HCT116 (cell line): ENCODE results near the gene UBA5. TPM values are rescaled to one million over a fixed set of nuclear protein-coding genes. Genes with fewer than 3 reads are reported as not detected.

Experiments
- ATAC-seq: fragments of 200-7000 bp; cut with Tn5 transposase; 2 replicates; pipeline ENCODE4 v1.9.1; 2020; ENCODE audit warnings: mild to moderate bottlenecking, moderate library complexity
- BruUV-seq: library from RNA; stranded (reverse); fragments of 400-500 nt; replicated peaks from 2 replicates; lab custom pipeline; 2021; lab: Mats Ljungman, UMichigan
- CTCF ChIA-PET: fragments of 300-600 bp; sonication (Branson Sonifier 250); formaldehyde crosslinking; loops from one replicate; lab custom pipeline; 2021; ENCODE audit warnings: antibody characterized with exemption; lab: Charles Lee
- POLR2A ChIA-PET: fragments of 300-600, 350-600 bp; sonication (Branson Sonifier 250); formaldehyde crosslinking; loops from one replicate; lab custom pipeline; 2021; ENCODE audit warnings: antibody characterized with exemption; lab: Charles Lee
- RAD21 ChIA-PET, 2 experiments: fragments of 300-600 bp; sonication (Branson Sonifier 250); formaldehyde crosslinking; loops; one replicate each; lab custom pipeline; 2023; ENCODE audit warnings: low total read pairs in 2 of 2; ENCODE audit not compliant: uncharacterized antibody in 2 of 2, unreplicated experiment in 2 of 2, low non-redundant PET in 1 of 2; lab: Charles Lee
- DNase-seq: peaks from one replicate; pipeline ENCODE4 v3.0.0-alpha.2; 2010; ENCODE audit warnings: low read depth, low spot score
- H2AFZ ChIP-seq: fragments of 200-600 bp; shearing (Covaris generic), sonication (generic); 2 replicates; pipeline ENCODE4 v1.6.1; 2017; ENCODE audit warnings: low read depth, mixed run types, mixed read lengths, antibody characterized with exemption, low read length; ENCODE audit not compliant: poor library complexity, severe bottlenecking
- H3K27ac ChIP-seq: 2 replicates; pipeline ENCODE4 v1.5.1; 2012; ENCODE audit warnings: low read depth, low read length
- H3K27me3 ChIP-seq: fragments of 200-600 bp; sonication (generic); 2 replicates; pipeline ENCODE4 v1.6.1; 2016; ENCODE audit warnings: mixed run types, low read length, mixed read lengths; ENCODE audit not compliant: insufficient read depth
- H3K36me3 ChIP-seq, 2 experiments: fragments of 200-500 bp in 1 of 2; fragments of 200-600 bp in 1 of 2; sonication (Bioruptor generic) in 1 of 2; sonication (generic) in 1 of 2; 2 replicates each; pipeline versions ENCODE4 v1.5.1 to v1.6.1; 2014 to 2016; ENCODE audit warnings: low read length in 2 of 2, inconsistent platforms in 1 of 2, mixed read lengths in 1 of 2, mixed run types in 1 of 2; ENCODE audit not compliant: insufficient read depth in 2 of 2, control insufficient read depth in 1 of 2
- H3K4me1 ChIP-seq, 2 experiments: fragments of 200-600 bp in 1 of 2; sonication (generic) in 1 of 2; 2 replicates each; pipeline versions ENCODE4 v1.5.1 to v1.6.1; 2012 to 2017; ENCODE audit warnings: low read length in 2 of 2, inconsistent platforms in 1 of 2, mild to moderate bottlenecking in 1 of 2, mixed read lengths in 1 of 2, mixed run types in 1 of 2, moderate library complexity in 1 of 2; ENCODE audit not compliant: insufficient read depth in 2 of 2, control insufficient read depth in 1 of 2
- H3K4me2 ChIP-seq: fragments of 200-600 bp; sonication (generic); 2 replicates; pipeline ENCODE4 v1.6.1; 2017; ENCODE audit warnings: mixed run types, low read length, mixed read lengths
- H3K4me3 ChIP-seq, 2 experiments: fragments of 200-600 bp in 1 of 2; sonication (generic) in 1 of 2; replicated peaks in 1 of 2; 2 replicates each; pipeline ENCODE4 v1.5.1; 2011 to 2016; ENCODE audit warnings: low read length in 2 of 2, control low read depth in 1 of 2, low read depth in 1 of 2, mild to moderate bottlenecking in 1 of 2, mixed read lengths in 1 of 2, mixed run types in 1 of 2
- H3K79me2 ChIP-seq: fragments of 200-600 bp; sonication (generic); 2 replicates; pipeline ENCODE4 v1.6.1; 2017; ENCODE audit warnings: mild to moderate bottlenecking, mixed run types, low read length, moderate library complexity, mixed read lengths; ENCODE audit not compliant: insufficient read depth
- H3K9ac ChIP-seq: fragments of 200-600 bp; sonication (generic); 2 replicates; pipeline ENCODE4 v1.6.1; 2016; ENCODE audit warnings: low read length, mixed read lengths
- H3K9me2 ChIP-seq: fragments of 200-600 bp; sonication (generic), shearing (Covaris generic); 2 replicates; pipeline ENCODE4 v1.6.1; 2017; ENCODE audit warnings: mixed run types, mild to moderate bottlenecking, moderate library complexity; ENCODE audit not compliant: insufficient read depth
- H3K9me3 ChIP-seq, 2 experiments: fragments of 200-500 bp in 1 of 2; fragments of 200-600 bp in 1 of 2; sonication (Bioruptor generic) in 1 of 2; sonication (generic) in 1 of 2; 2 replicates each; pipeline ENCODE4 v1.6.1; 2014 to 2017; ENCODE audit warnings: low read length in 2 of 2, mixed read lengths in 2 of 2, inconsistent platforms in 1 of 2, low read depth in 1 of 2, mild to moderate bottlenecking in 1 of 2, mixed run types in 1 of 2, moderate library complexity in 1 of 2; ENCODE audit not compliant: control insufficient read depth in 1 of 2, insufficient read depth in 1 of 2
- H4K20me1 ChIP-seq: fragments of 200-600 bp; sonication (generic), shearing (Covaris generic); 2 replicates; pipeline ENCODE4 v1.6.1; 2017; ENCODE audit warnings: mixed run types, mild to moderate bottlenecking, moderate library complexity; ENCODE audit not compliant: insufficient read depth
- CBX3 ChIP-seq: IDR thresholded peaks from 2 replicates; pipeline ENCODE4 v1.6.1; 2012; ENCODE audit warnings: low read depth
- ELF1 ChIP-seq: IDR thresholded peaks from 2 replicates; pipeline ENCODE4 v1.6.1; 2012; ENCODE audit warnings: low read depth, borderline replicate concordance
- EZH2 ChIP-seq: fragments of 200-600 bp; sonication (generic); IDR thresholded peaks from 2 replicates; pipeline ENCODE4 v1.6.1; 2017; ENCODE audit warnings: antibody characterized with exemption, mixed run types
- FOSL1 ChIP-seq: IDR thresholded peaks from 2 replicates; pipeline ENCODE4 v1.6.1; 2012; ENCODE audit warnings: low read depth
- RAD21 ChIP-seq: IDR thresholded peaks from 2 replicates; pipeline ENCODE4 v1.6.1; 2012; ENCODE audit warnings: low read depth, mild to moderate bottlenecking
- REST ChIP-seq: IDR thresholded peaks from 2 replicates; pipeline ENCODE4 v1.6.1; 2012; ENCODE audit warnings: low read depth
- intact Hi-C: fragments of 100-400 bp; cut with micrococcal nuclease; formaldehyde crosslinking; loops from 2 replicates; pipeline ENCODE4 v1.10.0; 2022
- total RNA-seq: library from RNA; stranded (reverse); gene quantifications from one replicate; pipeline ENCODE4 v1.2.1, GENCODE V29; 2021; ENCODE audit not compliant: unreplicated experiment
- TF ChIP-seq, protein P1 (sequence below): IDR thresholded peaks from 2 replicates; pipeline ENCODE4 v1.6.1; 2011; ENCODE audit warnings: mild to moderate bottlenecking, low read length, moderate library complexity; ENCODE audit not compliant: insufficient replicate concordance; ENCODE audit errors: extremely low read depth
- TF ChIP-seq, protein P2 (sequence below), 3 experiments: fragments of 200-600 bp in 1 of 3; sonication (generic) in 1 of 3; IDR thresholded peaks in 2 of 3; conservative IDR thresholded peaks in 1 of 3; 2 replicates each; pipeline ENCODE4 v1.5.1; 2012 to 2017; ENCODE audit warnings: low read depth in 2 of 3, low read length in 2 of 3, antibody characterized with exemption in 1 of 3, borderline replicate concordance in 1 of 3, control low read depth in 1 of 3, mild to moderate bottlenecking in 1 of 3, mixed read lengths in 1 of 3, mixed run types in 1 of 3, moderate library complexity in 1 of 3; ENCODE audit not compliant: insufficient read depth in 1 of 3

The UBA5 gene
- total RNA-seq, 1 experiment from 2014 or later = 43.7 TPM

DNA sequence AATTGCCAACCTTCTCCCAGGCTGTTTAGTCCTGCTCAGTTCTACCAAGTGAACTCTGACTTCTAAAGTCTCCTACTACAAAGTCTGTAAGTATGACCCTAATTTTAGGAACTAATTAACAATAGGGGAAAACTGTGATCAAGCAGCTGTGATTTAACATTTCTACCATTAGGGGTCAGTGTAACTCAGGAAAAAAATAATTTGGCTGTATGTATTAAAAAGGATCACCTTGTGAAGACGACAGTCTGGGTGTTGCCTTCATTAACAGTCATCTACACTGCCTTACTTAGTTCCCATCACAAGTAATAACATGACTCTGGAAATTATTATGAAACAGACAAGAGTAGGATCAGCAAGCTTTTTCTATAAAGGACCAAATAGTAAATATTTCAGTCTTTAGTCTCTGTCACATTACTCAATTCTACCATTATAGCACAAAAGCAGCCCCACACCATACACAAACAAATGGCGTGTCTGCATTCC is 66.3 kb downstream of the UBA5 start:
- no peaks in the 10 kb centered on the region for H3K9me3 ChIP-seq
- peaks cover 2% of the 10 kb centered on the region for H3K79me2 ChIP-seq
- no peaks in the 10 kb centered on the region for H3K36me3 ChIP-seq
- no peak overlapping the region for H3K4me2 ChIP-seq
- CTCF ChIA-PET = interaction anchor here (0.6 to 1.7 kb wide), 9 partner anchors 8 to 738 kb away, joined by 3 to 6 read pairs (median 4); no protein-coding TSS in a partner anchor
- TF ChIP-seq EZH2 (no peak), RAD21 (peak; percentile 69), ELF1 (no peak), CBX3 (0 out of 2 replicates have a peak, but pooled peaks have one; percentile 33), FOSL1 (no peak), REST (no peak)
- TF ChIP-seq, protein P1, sequence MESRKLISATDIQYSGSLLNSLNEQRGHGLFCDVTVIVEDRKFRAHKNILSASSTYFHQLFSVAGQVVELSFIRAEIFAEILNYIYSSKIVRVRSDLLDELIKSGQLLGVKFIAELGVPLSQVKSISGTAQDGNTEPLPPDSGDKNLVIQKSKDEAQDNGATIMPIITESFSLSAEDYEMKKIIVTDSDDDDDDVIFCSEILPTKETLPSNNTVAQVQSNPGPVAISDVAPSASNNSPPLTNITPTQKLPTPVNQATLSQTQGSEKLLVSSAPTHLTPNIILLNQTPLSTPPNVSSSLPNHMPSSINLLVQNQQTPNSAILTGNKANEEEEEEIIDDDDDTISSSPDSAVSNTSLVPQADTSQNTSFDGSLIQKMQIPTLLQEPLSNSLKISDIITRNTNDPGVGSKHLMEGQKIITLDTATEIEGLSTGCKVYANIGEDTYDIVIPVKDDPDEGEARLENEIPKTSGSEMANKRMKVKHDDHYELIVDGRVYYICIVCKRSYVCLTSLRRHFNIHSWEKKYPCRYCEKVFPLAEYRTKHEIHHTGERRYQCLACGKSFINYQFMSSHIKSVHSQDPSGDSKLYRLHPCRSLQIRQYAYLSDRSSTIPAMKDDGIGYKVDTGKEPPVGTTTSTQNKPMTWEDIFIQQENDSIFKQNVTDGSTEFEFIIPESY = no peak
- TF ChIP-seq, protein P2, sequence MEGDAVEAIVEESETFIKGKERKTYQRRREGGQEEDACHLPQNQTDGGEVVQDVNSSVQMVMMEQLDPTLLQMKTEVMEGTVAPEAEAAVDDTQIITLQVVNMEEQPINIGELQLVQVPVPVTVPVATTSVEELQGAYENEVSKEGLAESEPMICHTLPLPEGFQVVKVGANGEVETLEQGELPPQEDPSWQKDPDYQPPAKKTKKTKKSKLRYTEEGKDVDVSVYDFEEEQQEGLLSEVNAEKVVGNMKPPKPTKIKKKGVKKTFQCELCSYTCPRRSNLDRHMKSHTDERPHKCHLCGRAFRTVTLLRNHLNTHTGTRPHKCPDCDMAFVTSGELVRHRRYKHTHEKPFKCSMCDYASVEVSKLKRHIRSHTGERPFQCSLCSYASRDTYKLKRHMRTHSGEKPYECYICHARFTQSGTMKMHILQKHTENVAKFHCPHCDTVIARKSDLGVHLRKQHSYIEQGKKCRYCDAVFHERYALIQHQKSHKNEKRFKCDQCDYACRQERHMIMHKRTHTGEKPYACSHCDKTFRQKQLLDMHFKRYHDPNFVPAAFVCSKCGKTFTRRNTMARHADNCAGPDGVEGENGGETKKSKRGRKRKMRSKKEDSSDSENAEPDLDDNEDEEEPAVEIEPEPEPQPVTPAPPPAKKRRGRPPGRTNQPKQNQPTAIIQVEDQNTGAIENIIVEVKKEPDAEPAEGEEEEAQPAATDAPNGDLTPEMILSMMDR (IDR thresholded peaks at IDR 0.05 in 2 of 3, conservative IDR thresholded peaks at IDR 0.05 in 1 of 3; ENCODE audit: borderline replicate concordance in 1 of 3, insufficient read depth in 1 of 3, low read depth in 2 of 3, low read length in 2 of 3) = peak; percentile 37 to 82 (median 49); a peak in 5 of 6 replicates
- TF ChIP-seq, all 23 proteins: peak for 3
- H3K9ac ChIP-seq = no peak overlapping the region
- intact Hi-C loops = loop anchor here (2.0 to 10.0 kb wide), 2 partner anchors 314 to 1488 kb away; no protein-coding TSS in a partner anchor
- peak overlapping the region; percentile 93 for H2AFZ ChIP-seq
- ChIA-PET RAD21 (no interaction called here), POLR2A (no interaction called here)
- DNase-seq = no peak
- no peak overlapping the region for H3K4me3 ChIP-seq
- no peak overlapping the region for H3K27ac ChIP-seq
- peaks cover 19% of the 10 kb centered on the region for H3K27me3 ChIP-seq
- H3K9me2 ChIP-seq = no peaks in the 10 kb centered on the region
- no TSS peak for BruUV-seq
- no peak for ATAC-seq
- no peaks in the 10 kb centered on the region for H4K20me1 ChIP-seq
- peaks cover 5 to 16% of the 10 kb centered on the region in 2 experiments; a peak in 3 of 4 replicates for H3K4me1 ChIP-seq

Other genes with a start within 250 kb of the UBA5 start
- 28.8 TPM for gene DNAJC13, start 242.8 kb upstream of the UBA5 start, total RNA-seq
- 0.12 TPM for gene ACKR4, start 63.1 kb upstream of the UBA5 start, total RNA-seq
- gene ACAD11, start 520 bp upstream of the UBA5 start, total RNA-seq = 12.6 TPM
- 15.5 TPM for gene NPHP3, start 62.1 kb downstream of the UBA5 start, total RNA-seq